ENCODE results near the gene ARNT2. TPM values are rescaled to one million over a fixed set of nuclear protein-coding genes. Genes with fewer than 3 reads are reported as not detected.
A peak's percentile ranks its signal among the peaks of the same experiment; 100 is the strongest.

The ARNT2 gene
- total and polyA plus RNA-seq, 4 donors = 2.0 to 12.2 (median 5.5) TPM

- Histone ChIP-seq H3K9me3 (ENCODE audit: control insufficient read depth in 4 of 4, insufficient read depth in 3 of 4, low read length in 3 of 4) (no peaks in the 10 kb centered on the region), H3K27ac (ENCODE audit: low read depth in 1 of 2, low read length in 1 of 2) (no peak overlapping the region), H3K9ac (ENCODE audit: insufficient read depth in 1 of 2, low read length in 2 of 2) (no peak overlapping the region), H3K27me3 (ENCODE audit: control insufficient read depth in 3 of 3, insufficient read depth in 3 of 3, low read length in 2 of 3) (no peaks in the 10 kb centered on the region), H3K4me3 (no peak overlapping the region), H3K4me1 (ENCODE audit: control insufficient read depth in 5 of 5, insufficient read depth in 5 of 5, low read length in 5 of 5) (peaks cover 0 to 16% (median 10%) of the 10 kb centered on the region in 5 donors), H3K36me3 (ENCODE audit: control insufficient read depth in 4 of 4, insufficient read depth in 4 of 4, low read length in 4 of 4) (peaks cover 0 to 12% (median 5%) of the 10 kb centered on the region in 4 donors)
- WGBS, 2 donors = 72 to 77% methylated on average over 6 of the region's 6 CpGs
- ATAC-seq (ENCODE audit: insufficient read depth, low FRiP score) = no peak
- DNase-seq = no peak
- no peak for TF ChIP-seq CTCF (IDR thresholded peaks at IDR 0.05; ENCODE audit: control extremely low read depth, extremely low read depth)
Observed at GRCh38 chr15:80455051-80455648, 51.0 kb downstream of the ARNT2 start.

- H3K27me3 ChIP-seq (ENCODE audit: control insufficient read depth in 3 of 3, insufficient read depth in 3 of 3, low read length in 2 of 3) = no peaks in the 10 kb centered on the region
- TF ChIP-seq CTCF (IDR thresholded peaks at IDR 0.05; ENCODE audit: control extremely low read depth, extremely low read depth) = peak; percentile 98
- H3K4me1 ChIP-seq (ENCODE audit: control insufficient read depth in 5 of 5, insufficient read depth in 5 of 5, low read length in 5 of 5) = peaks cover 0 to 16% (median 7%) of the 10 kb centered on the region in 5 donors
- no peak overlapping the region for H3K4me3 ChIP-seq
- H3K9me3 ChIP-seq (ENCODE audit: control insufficient read depth in 4 of 4, insufficient read depth in 3 of 4, low read length in 3 of 4) = no peaks in the 10 kb centered on the region
- 20 to 22% methylated on average over 17 of the region's 17 CpGs for WGBS, 2 donors
- peak; percentile 70 to 89 (median 76) for DNase-seq
- peak; percentile 87 for ATAC-seq (ENCODE audit: insufficient read depth, low FRiP score)
- no peak overlapping the region for H3K9ac ChIP-seq (ENCODE audit: insufficient read depth in 1 of 2, low read length in 2 of 2)
- H3K36me3 ChIP-seq (ENCODE audit: control insufficient read depth in 4 of 4, insufficient read depth in 4 of 4, low read length in 4 of 4) = peaks cover 0 to 12% (median 5%) of the 10 kb centered on the region in 4 donors
- no peak overlapping the region for H3K27ac ChIP-seq (ENCODE audit: low read depth in 1 of 2, low read length in 1 of 2)
Observed at GRCh38 chr15:80455668-80456442, 51.7 kb downstream of the ARNT2 start.

GRCh38 chr15:80456517-80457492 is 52.6 kb downstream of the ARNT2 start:
- DNase-seq (peak in 2 of 3 donors; percentile 56 to 65), ATAC-seq (ENCODE audit: insufficient read depth, low FRiP score) (no peak)
- H3K9ac ChIP-seq (ENCODE audit: insufficient read depth in 1 of 2, low read length in 2 of 2) = no peak overlapping the region
- no peaks in the 10 kb centered on the region for H3K27me3 ChIP-seq (ENCODE audit: control insufficient read depth in 3 of 3, insufficient read depth in 3 of 3, low read length in 2 of 3)
- WGBS, 2 donors = 60 to 63% methylated on average over 4 of the region's 4 CpGs
- H3K27ac ChIP-seq (ENCODE audit: low read depth in 1 of 2, low read length in 1 of 2) = no peak overlapping the region
- H3K36me3 ChIP-seq (ENCODE audit: control insufficient read depth in 4 of 4, insufficient read depth in 4 of 4, low read length in 4 of 4) = peaks cover 0 to 9% (median 5%) of the 10 kb centered on the region in 4 donors
- no peak overlapping the region for H3K4me3 ChIP-seq
- TF ChIP-seq CTCF (IDR thresholded peaks at IDR 0.05; ENCODE audit: control extremely low read depth, extremely low read depth) = no peak
- peaks cover 0 to 16% (median 4%) of the 10 kb centered on the region in 5 donors for H3K4me1 ChIP-seq (ENCODE audit: control insufficient read depth in 5 of 5, insufficient read depth in 5 of 5, low read length in 5 of 5)
- no peaks in the 10 kb centered on the region for H3K9me3 ChIP-seq (ENCODE audit: control insufficient read depth in 4 of 4, insufficient read depth in 3 of 4, low read length in 3 of 4)
